GM18499 (cell line): ENCODE results near the gene PTPRJ.

Source experiments
- ATAC-seq: cut with Tn5 transposase; IDR thresholded peaks from one replicate; pipeline ENCODE4 v1.9.1; 2021; ENCODE audit warnings: moderate number of reproducible peaks; ENCODE audit not compliant: insufficient read depth, unreplicated experiment

The PTPRJ gene

DNA sequence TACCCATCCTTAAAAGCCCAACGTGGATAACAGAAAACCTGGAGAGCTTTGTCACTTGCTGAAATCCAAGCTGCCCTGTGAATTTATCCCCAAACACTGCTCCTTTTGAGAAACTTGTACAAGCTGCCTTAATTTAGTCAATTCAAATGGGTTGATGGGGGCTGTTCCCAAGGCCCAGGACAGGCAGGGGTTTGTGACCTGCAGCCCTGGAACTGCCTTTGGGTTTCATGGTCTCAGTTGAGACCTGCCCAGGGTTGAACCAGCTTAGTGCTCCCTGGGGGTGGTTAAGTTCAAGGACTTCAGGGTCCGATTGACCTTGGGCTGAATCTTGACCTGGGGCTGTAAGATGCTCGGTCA is 124.2 kb downstream of the PTPRJ start:
- ATAC-seq = no peak

DNA sequence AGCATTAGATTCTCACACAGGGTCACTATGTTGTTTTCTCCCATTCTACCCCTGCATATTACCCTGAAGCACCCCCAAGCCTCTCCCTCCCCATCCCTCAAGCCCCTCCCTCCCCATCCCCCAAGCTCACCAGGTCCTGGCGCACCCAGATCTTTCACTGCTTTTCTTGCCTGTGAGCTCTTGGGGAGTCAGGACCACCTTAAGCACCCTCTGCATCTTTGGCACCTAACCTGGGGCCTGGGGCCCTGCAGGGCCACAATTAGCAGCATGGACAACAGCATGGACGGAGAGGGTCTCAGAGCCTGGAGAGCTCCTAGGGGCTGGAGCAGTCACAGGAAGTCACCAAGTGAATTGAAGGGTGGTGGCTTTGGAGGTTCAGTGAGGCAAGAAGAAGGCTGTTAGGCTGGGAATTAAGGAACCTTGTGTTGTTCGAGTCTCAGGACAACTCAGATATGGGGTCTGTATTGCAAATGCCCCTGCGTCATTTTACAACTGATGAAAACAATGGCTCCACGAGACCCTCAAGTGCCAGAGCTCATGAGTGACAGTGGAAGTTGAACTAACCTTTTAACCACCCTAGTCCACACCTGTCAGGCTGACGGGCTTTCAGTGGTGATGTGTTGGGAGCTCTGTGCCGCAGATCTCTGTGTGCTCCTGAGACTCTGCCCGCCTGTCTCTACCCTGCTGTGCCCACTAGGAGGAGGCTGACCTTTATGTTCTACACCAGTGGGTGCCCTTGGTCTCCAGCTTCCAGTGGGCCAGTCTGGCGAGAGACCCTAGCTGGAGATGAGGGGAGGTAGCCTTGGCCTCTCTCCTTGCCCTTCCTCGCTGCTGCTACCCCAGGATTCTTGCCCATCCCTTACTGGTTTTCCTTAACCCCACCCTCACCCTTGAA is 125.0 kb downstream of the PTPRJ start:
- no peak for ATAC-seq

DNA sequence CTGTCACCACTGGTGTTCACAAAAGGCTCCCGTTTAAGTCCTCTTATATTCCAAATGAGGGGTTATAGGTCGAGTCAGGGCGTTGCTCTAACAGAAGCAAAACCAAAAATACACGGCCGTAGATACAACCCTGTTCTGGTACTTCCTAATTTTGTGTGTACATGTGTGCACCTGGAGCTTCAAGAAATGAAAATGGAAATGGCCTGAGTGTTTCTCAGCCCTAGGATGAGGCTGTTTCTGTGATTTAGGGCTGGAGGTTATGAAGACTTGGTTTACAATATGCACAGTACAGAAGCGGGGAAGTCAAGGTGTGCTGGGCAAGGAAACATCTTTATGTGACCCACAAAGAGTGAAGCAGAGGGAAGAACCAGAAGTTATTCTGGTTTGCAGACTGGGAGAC is 125.8 kb downstream of the PTPRJ start:
- ATAC-seq = no peak

GRCh38 chr11:48107188-48107704 is 126.9 kb downstream of the PTPRJ start:
- ATAC-seq = peak; percentile 67

DNA sequence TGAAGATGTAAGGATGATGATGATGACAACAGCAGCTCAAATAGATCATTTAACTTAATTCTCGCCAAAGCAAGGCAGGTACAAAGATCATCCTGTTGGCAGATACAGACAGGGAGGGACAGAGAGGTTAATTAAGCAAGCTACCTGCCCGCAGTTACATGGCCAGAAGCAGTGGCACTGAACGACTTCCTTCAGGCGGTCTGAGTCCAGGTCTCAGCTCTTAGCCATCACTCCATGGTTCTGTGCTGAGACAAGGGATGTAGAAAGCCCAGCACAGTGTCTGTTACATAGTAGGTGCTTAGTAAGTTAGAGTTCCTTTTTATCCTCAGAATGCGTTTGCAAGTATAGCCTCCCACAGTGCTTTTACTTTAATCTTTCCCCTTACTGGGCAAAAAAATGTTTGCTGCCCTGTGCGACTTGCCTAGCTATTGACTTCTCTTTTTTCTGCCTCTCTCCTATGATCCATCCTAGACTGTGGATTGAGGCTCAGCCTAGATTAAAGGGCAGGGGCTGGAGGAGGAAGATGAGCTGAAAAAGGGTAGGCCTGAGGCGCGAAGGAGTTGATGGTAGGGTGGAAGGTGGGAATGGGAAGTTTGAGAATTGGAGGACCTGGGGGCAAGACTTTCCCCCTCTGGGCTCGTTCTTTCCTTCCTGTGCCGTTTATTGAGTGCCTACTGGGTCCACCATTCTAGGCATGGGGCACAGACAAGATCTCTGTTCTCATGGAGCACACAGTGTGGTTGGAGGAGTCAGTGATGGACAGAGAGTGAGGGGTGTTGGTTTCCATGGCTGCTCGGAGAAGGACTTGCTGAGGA is 128.1 kb downstream of the PTPRJ start:
- ATAC-seq = no peak

DNA sequence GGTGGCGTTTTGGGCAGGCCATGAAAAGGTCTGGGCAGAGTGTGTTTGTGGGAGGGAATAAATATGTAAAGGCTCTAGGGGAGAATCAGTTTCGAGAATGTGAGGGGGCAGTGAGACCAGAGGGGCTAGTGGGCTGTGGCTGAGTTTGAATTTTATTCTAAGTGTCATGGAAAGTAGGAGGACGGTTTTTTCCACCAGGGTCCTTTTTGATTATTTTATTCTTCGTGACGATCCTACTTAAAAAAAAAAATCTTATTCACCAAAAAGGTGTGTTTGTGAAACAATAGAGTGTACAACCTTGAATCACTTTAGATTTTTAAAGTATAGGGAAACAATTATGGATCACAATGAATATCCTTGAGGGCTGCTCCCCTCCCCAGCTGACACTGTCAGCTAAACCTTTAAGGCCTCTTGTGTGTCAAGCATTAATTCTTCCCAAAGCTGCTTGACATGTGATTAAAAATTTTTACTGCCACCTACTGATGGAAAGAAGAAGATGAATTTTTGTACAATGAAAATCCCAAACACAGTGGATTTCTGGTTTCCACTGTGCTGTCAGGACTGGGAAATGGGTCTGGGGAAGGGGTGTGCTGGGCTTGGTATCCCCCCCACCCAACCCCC is 128.8 kb downstream of the PTPRJ start:
- no peak for ATAC-seq

- ATAC-seq = no peak
Measured at GRCh38 chr11:48110509-48110766, 130.1 kb downstream of the PTPRJ start.

GRCh38 chr11:48111891-48112290 is 131.5 kb downstream of the PTPRJ start:
- ATAC-seq = no peak

GRCh38 chr11:48114740-48115139 is 134.4 kb downstream of the PTPRJ start:
- no peak for ATAC-seq

GRCh38 chr11:48116437-48117228 is 136.3 kb downstream of the PTPRJ start:
- no peak for ATAC-seq

- no peak for ATAC-seq
Measured at GRCh38 chr11:48122246-48122645, 141.9 kb downstream of the PTPRJ start.

DNA sequence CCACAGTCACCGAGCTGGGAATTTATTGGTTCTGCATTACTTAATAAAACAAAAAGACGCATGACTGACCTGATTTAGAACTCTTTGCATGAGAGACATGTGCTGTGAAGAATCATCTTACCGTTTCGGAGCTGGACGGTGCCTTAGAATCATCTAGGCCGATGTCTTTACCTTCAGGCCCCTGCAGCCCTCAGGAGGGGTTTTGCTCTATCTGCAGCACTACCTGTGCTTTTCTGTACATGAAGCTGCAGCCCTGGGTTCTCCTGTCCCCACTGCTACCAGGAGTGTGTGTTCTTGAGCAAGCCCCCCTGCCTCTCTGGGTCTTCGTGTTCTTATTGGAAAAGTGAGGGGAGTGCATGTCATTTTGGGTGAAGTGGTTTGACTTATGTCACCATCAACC is 142.3 kb downstream of the PTPRJ start:
- ATAC-seq = no peak

DNA sequence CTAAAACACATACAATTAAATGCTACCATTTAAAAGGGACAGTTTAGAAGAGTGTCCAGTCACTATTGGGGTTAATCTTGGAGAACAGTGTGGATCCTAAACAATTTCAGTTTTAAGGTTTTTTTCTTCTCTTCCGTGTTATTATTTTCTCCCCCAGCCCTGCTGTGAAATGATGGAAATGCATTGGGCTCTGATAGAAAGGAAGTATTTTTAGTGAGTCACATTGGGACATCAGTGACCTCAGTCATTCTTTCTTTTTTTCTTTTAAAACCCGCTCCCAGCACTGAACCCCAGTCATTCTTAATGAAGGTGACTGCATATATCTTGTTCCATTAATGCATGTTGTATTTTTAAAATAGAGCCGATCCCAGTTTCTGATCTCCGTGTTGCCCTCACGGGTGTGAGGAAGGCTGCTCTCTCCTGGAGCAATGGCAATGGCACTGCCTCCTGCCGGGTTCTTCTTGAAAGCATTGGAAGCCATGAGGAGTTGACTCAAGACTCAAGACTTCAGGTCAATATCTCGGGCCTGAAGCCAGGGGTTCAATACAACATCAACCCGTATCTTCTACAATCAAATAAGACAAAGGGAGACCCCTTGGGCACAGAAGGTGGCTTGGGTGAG is 143.0 kb downstream of the PTPRJ start:
- no peak for ATAC-seq

GRCh38 chr11:48123934-48124755 is 143.8 kb downstream of the PTPRJ start:
- ATAC-seq = no peak

DNA sequence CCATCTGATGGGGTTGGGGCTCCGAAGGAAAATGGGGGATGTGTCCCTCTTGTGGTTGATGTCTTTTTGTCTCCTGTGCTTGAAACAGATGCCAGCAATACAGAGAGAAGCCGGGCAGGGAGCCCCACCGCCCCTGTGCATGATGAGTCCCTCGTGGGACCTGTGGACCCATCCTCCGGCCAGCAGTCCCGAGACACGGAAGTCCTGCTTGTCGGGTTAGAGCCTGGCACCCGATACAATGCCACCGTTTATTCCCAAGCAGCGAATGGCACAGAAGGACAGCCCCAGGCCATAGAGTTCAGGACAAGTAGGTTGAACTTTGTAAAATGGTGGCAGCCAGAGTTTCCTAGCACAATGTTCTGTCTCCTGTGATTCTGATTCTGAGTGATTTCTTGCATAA is 144.5 kb downstream of the PTPRJ start:
- ATAC-seq = no peak

DNA sequence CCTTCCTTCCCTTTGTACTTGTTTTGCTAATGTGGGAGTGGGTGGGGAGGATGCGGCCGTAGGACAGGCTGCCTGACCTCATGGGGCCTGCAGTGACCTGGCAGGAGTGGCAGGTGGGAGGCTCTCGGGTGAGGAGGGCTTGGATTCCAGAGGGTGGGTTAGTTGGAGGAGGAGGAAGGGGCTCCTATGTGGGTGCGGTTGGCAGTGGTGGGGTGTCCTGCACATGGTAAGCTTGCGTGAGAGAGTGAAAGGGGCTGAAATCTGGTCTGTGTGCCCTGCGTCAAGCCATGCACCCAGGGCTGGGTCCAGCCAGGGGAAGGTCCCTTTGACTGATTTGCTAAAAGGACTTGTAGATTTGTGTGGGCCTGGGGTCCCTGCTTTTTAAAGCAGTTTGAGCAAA is 145.5 kb downstream of the PTPRJ start:
- no peak for ATAC-seq

GRCh38 chr11:48127521-48128183 is 147.3 kb downstream of the PTPRJ start:
- no peak for ATAC-seq

GRCh38 chr11:48129697-48130395 is 149.5 kb downstream of the PTPRJ start:
- no peak for ATAC-seq
